ENCODE data around the gene NOP14. TPM values are rescaled to one million over a fixed set of nuclear protein-coding genes. Genes with fewer than 3 reads are reported as not detected.

The NOP14 gene
- total RNA-seq, 1 donor from 2014 or later = 64.2 TPM

- intact Hi-C loops (cut with micrococcal nuclease) = no loop called here
Measured at GRCh38 chr4:2943364-2944090, 19.7 kb downstream of the NOP14 start.

GRCh38 chr4:2942532-2943363 is 20.5 kb downstream of the NOP14 start:
- intact Hi-C loops (cut with micrococcal nuclease) = no loop called here

GRCh38 chr4:2942037-2942531 is 21.1 kb downstream of the NOP14 start:
- intact Hi-C loops (cut with micrococcal nuclease) = no loop called here

GRCh38 chr4:2941138-2942036 is 21.8 kb downstream of the NOP14 start:
- intact Hi-C loops (cut with micrococcal nuclease) = no loop called here

GRCh38 chr4:2940267-2941137 is 22.7 kb downstream of the NOP14 start:
- intact Hi-C loops (cut with micrococcal nuclease) = no loop called here

DNA sequence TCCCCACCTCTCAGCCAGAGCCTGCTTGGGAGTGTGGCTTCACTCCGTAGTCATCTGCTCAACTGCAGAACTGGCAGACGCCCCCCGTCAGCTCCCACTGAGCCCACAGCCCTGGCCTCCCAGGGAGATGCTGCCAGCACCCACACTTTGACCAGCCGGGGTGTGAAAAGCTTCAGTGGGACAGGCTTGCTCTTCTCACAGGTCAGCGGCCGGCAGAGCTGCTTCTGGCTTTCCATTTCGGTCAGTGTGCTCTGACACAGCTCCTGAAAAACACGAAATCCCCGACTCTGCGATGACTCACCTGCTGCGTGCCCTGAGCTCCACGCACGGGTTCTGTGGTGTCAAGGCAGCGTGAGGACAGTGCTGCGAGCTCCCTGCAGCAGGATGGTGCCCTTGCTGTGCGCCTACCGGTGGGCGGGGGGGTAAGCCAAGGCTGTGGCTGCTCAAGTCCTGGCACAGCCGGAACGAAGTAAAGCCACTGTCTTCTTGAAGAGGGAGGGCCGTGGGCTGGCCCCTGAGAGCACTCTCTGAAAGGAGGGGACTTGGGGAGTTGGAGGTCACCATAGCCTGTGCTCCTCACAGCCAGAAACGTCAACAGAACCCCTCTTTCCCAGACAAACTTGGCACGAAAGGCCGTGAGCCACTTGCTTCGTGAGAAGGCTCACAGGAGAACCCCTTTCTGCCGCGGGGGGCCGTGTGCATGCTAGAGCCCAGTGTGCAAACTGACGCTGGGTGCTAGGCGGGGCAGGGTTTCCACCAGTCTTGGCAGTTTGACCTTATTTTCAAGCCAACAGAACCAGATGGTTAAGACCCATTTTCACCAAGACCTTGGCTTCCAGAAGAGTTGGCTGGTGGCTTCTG is 23.6 kb downstream of the NOP14 start:
- intact Hi-C loops (cut with micrococcal nuclease) = loop anchor here (10.0 kb wide), 1 partner anchor 525 kb away; the partner anchor contains the start of genes CFAP99 and ZFYVE28

GRCh38 chr4:2938906-2939305 is 24.3 kb downstream of the NOP14 start:
- intact Hi-C loops (cut with micrococcal nuclease) = loop anchor here (10.0 kb wide), 1 partner anchor 524 kb away; the partner anchor contains the start of genes CFAP99 and ZFYVE28

DNA sequence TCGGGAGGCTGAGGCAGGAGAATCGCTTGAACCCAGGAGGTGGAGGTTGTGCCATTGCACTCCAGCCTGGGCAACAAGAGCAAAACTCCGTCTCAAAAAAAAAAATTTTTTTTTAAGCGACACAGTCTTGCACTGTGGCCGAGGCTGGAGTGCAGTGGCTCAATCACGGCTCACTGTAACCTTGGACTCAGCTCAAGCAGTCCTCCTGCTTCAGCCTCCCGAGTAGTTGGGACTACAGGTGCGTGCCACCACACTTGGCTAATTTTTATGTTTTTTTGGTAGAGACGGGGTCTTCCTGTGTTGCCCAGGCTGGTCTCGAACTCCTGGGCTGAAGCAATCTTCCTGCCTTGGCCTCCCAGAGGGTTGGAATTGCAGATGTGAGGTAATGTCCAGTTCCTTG is 24.8 kb downstream of the NOP14 start:
- intact Hi-C loops (cut with micrococcal nuclease) = loop anchor here (10.0 kb wide), 1 partner anchor 524 kb away; the partner anchor contains the start of genes CFAP99 and ZFYVE28

DNA sequence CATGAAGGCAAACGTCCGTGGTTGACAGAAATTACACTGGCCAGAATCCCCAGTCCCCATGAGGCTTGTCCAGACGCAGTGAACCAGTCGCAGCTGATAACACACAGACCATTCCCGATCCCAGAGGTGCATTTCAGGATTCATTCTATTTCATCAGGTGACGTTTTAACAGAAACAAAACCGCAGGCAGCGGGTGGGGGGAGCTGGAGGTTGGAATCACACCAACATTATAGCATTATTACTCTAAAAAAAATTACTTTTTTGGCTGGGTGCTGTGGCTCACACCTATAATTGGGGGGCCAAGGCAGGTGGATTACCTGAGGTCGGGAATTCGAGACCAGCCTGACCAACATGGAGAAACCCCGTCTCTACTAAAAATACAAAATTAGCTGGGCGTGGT is 25.2 kb downstream of the NOP14 start:
- intact Hi-C loops (cut with micrococcal nuclease) = loop anchor here (2.0 to 10.0 kb wide), 2 partner anchors 17 to 523 kb away; partner anchors contain the start of genes CFAP99 and ZFYVE28

- intact Hi-C loops (cut with micrococcal nuclease) = loop anchor here (2.0 to 10.0 kb wide), 2 partner anchors 17 to 523 kb away; partner anchors contain the start of genes CFAP99 and ZFYVE28
Measured at GRCh38 chr4:2937146-2937857, 25.9 kb downstream of the NOP14 start.

- intact Hi-C loops (cut with micrococcal nuclease) = loop anchor here (2.0 to 10.0 kb wide), 2 partner anchors 18 to 522 kb away; partner anchors contain the start of genes CFAP99 and ZFYVE28
Measured at GRCh38 chr4:2936773-2937145, 26.4 kb downstream of the NOP14 start.

DNA sequence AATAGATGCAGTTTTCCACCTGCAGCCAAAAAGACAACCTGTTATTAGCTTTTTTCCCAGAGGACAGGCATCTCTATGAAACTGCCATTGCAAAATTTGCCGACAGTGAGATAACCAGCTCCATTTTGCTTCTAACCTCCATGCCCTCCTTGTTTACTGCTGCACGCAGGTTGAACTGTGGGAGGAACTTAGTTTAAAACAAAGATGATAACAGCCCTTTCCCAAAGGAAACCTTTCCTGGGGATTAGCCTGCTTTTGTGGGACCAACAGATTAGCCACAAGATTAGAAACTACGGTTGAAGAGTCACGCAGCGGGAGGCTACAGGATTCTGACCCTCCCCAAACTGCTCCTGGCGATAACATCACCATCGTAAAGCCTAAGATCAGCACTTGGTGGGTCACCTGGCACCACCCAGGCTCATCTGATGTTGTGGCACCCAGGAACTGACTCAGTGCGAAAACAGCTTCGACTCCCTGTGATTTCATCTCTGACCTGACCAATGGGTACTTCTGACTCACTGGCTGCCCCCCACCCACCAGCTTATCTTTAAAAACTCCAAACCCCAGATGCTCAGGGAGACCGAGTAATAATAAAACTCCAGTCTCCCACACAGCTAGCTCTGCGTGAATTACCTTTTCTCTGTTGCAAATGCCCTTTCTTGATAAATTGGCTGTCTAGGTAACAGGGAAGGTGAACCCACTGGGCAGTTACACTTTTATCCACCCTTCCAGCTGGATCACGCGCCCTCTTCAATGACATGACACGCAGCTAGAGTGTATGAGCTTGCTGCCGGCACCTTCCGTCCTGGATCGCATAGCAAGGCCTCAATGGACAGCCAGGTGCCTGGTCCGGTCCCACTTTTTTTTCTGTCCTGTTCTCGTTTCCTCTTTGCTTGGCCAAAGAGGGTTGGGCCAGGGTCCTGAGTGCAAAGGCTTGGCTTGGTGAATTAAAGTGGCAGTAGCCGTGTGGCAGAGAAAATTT is 27.2 kb downstream of the NOP14 start:
- intact Hi-C loops (cut with micrococcal nuclease) = loop anchor here (1.0 to 10.0 kb wide), 5 partner anchors 19 to 521 kb away; partner anchors contain the start of genes CFAP99, TNIP2 and ZFYVE28

DNA sequence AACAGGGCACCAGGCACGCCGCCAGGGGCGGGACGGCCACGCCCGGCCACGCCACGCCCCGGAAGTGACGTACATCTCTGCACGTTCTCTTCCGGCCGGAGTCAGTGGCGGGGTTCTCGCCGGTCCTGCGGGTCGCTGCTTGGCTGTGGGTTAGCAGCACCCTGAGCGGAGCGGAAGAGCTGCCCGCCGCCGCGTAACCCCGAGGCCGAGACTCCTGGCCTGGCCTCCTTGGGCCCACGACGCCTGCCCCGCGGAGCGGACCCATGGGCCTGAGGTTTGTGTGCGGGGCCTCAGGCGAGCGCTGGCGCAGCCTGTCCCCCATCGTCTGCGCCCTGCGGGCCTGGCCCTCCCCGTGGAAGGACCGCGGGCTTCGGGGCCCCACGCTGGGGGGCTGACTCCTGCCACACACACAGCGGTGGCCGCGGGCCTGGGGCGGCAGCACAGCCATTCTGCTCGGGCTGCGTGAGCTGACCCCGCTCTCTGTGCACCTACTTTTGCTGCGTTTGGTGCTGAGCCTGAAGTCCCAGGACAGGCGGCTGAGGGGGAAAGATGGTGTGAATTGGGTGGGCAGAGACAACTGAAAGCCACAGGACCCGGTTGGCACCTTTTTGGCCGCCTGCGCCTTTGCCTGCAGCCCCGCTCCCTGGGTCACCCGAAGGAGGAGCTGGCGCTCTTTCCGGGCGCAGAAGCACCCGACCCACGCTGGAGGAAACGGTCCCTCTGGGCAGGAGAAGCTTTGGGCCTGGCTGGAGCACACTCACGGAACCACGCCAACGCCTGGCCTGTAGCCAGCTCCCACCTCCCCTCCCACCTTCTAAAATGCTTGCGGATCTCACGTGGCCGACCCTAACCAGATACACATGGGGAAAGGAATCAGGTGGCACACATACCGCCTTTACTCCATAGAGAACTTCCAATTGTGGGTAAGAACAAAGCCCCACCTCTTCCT is 28.1 kb downstream of the NOP14 start:
- intact Hi-C loops (cut with micrococcal nuclease) = loop anchor here (1.0 to 10.0 kb wide), 8 partner anchors 28 to 520 kb away; partner anchors contain the start of genes CFAP99, FAM193A, GRK4 and NOP14

DNA sequence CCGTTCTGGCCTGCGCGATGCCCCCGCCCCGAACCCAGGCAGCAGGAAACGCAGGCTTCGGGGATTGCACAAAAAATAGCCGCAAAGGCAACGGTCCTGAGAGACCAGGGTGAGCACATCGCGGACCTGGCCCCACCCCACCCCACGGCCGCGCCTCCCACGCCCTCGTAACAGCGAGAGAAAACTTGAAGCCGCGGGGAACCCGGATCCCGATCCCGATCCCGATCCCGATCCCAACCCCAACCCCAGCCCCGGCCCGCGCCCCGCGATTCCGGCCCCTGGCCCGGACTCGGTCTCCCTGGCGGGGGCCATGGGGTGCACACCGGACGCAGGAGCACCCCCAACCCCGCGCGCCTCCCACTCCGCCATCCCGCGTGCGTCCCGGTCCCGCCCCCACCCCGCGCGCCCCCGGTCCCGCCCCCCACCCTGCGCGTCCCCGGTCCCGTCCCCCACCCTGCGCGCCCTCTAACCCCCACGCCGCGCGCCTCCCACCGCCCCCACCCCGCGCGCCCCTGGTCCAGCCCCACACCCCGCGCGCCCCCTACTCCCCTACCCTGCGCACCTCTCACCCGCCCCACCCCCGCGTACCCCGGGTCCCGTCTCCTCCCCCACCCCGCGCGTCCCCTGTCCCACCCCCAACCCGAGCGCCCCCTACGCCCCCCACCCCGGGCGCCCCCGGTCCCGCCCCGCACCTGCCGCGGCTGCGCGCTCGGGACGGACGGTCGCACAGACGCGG is 29.0 kb downstream of the NOP14 start:
- intact Hi-C loops (cut with micrococcal nuclease) = loop anchor here (1.0 to 10.0 kb wide), 7 partner anchors 29 to 519 kb away; partner anchors contain the start of genes CFAP99, FAM193A, GRK4 and NOP14

All from T-helper 1 cell treated with Interleukin-12 subunit alpha and Interleukin-12 subunit beta and Interleukin-4 antibody, amounts not matched to agents 30 ng/mL and 1 ng/mL, for 36 hours (primary cell).